B cell (primary cell): ENCODE measurements around the gene SAPCD2. TPM values are rescaled to one million over a fixed set of nuclear protein-coding genes. Genes with fewer than 3 reads are reported as not detected.

ENCODE experiments used
- ATAC-seq: fragments of 200-7000 bp; cut with Tn5 transposase; one replicate; pipeline ENCODE4 v1.10.0; 2021; ENCODE audit warnings: low read depth, mild to moderate bottlenecking, moderate number of reproducible peaks, moderate library complexity
- CTCF ChIA-PET: fragments of 350-600 bp; sonication (Branson Sonifier 250); formaldehyde crosslinking; loops from one replicate; lab custom pipeline; 2021; ENCODE audit warnings: antibody characterized with exemption, inconsistent platforms; lab: Charles Lee
- POLR2A ChIA-PET: fragments of 350-600 bp; sonication (Branson Sonifier 250); formaldehyde crosslinking; loops from one replicate; lab custom pipeline; 2021; ENCODE audit warnings: antibody characterized with exemption; lab: Charles Lee
- DNase-seq: peaks from one replicate; pipeline ENCODE4 v3.0.0; 2013
- H2AFZ ChIP-seq: 2 replicates; pipeline ENCODE4 v1.6.1; 2012; ENCODE audit warnings: mild to moderate bottlenecking, low read depth, low read length; ENCODE audit not compliant: insufficient read depth, poor library complexity, severe bottlenecking
- H3K27ac ChIP-seq, 2 donors: 1 replicate in 1 of 2; 2 replicates in 1 of 2; pipeline ENCODE4 v1.5.1; 2012 to 2013; ENCODE audit warnings: low read length in 2 of 2, mild to moderate bottlenecking in 2 of 2, moderate library complexity in 1 of 2
- H3K27me3 ChIP-seq, 4 experiments: fragments of 200-600 bp in 1 of 4; sonication (generic) in 1 of 4; replicated peaks in 1 of 4; 1 replicate in 2 of 4; 2 replicates in 2 of 4; pipeline versions ENCODE4 v1.6.1 to v1.7.0; 2013 to 2016; ENCODE audit warnings: low read length in 3 of 4, mild to moderate bottlenecking in 2 of 4, mixed read lengths in 1 of 4, moderate library complexity in 1 of 4; ENCODE audit not compliant: insufficient read depth in 4 of 4, control insufficient read depth in 3 of 4; ENCODE audit errors: control extremely low read depth in 1 of 4
- H3K36me3 ChIP-seq, 2 experiments: replicated peaks in 1 of 2; 1 replicate in 1 of 2; 2 replicates in 1 of 2; pipeline versions ENCODE4 v1.6.1 to v1.7.1; 2013; ENCODE audit warnings: low read length in 1 of 2; ENCODE audit not compliant: insufficient read depth in 2 of 2, control insufficient read depth in 1 of 2; ENCODE audit errors: control extremely low read depth in 1 of 2, extremely low read depth in 1 of 2
- H3K4me1 ChIP-seq, 2 donors: fragments of 200-600 bp in 1 of 2; sonication (generic) in 1 of 2; 1 replicate in 1 of 2; 2 replicates in 1 of 2; pipeline versions ENCODE4 v1.5.1 to v1.6.1; 2013 to 2017; ENCODE audit warnings: low read length in 2 of 2; ENCODE audit not compliant: control insufficient read depth in 2 of 2, insufficient read depth in 2 of 2
- H3K4me2 ChIP-seq: replicated peaks from 2 replicates; pipeline ENCODE3; 2012; ENCODE audit warnings: mild to moderate bottlenecking, low read depth, low read length; ENCODE audit not compliant: poor library complexity, severe bottlenecking
- H3K4me3 ChIP-seq, 5 experiments: fragments of 200-600 bp in 1 of 5; sonication (generic) in 1 of 5; 1 replicate in 3 of 5; 2 replicates in 2 of 5; pipeline versions ENCODE4 v1.5.1 to v1.7.0; 2011 to 2016; ENCODE audit warnings: low read length in 4 of 5, mild to moderate bottlenecking in 4 of 5, low read depth in 2 of 5, control low read depth in 1 of 5, moderate library complexity in 1 of 5; ENCODE audit not compliant: insufficient read depth in 1 of 5; ENCODE audit errors: control extremely low read depth in 1 of 5, extremely low read depth in 1 of 5
- H3K79me2 ChIP-seq: fragments of 200-600 bp; sonication (generic); one replicate; pipeline ENCODE4 v1.6.0; 2016; ENCODE audit warnings: low read length; ENCODE audit not compliant: control insufficient read depth, insufficient read depth
- H3K9ac ChIP-seq: fragments of 200-600 bp; sonication (generic); 2 replicates; pipeline ENCODE4 v1.6.1; 2017; ENCODE audit warnings: mild to moderate bottlenecking, low read length, moderate library complexity
- H3K9me3 ChIP-seq, 3 donors: one replicate each; pipeline versions ENCODE4 v1.6.1 to v1.7.1; 2013; ENCODE audit warnings: low read length in 2 of 3; ENCODE audit not compliant: control insufficient read depth in 2 of 3, insufficient read depth in 1 of 3; ENCODE audit errors: control extremely low read depth in 1 of 3
- H4K20me1 ChIP-seq: 2 replicates; pipeline ENCODE4 v1.6.0; 2012; ENCODE audit warnings: mild to moderate bottlenecking, low read length; ENCODE audit not compliant: insufficient read depth, control insufficient read depth, poor library complexity, severe bottlenecking
- H3K27ac Mint-ChIP-seq: one replicate; pipeline ENCODE4 v1.8.0; 2021; ENCODE audit warnings: mixed read lengths
- H3K27me3 Mint-ChIP-seq: one replicate; pipeline ENCODE4 v1.8.0; 2021; ENCODE audit warnings: mixed read lengths
- H3K4me1 Mint-ChIP-seq: one replicate; pipeline ENCODE4 v1.8.0; 2021; ENCODE audit warnings: mixed read lengths
- H3K4me3 Mint-ChIP-seq: one replicate; pipeline ENCODE4 v1.8.0; 2021; ENCODE audit warnings: mixed read lengths
- H3K9me3 Mint-ChIP-seq: one replicate; pipeline ENCODE4 v1.8.0; 2022; ENCODE audit warnings: mixed read lengths; ENCODE audit not compliant: insufficient read depth
- CTCF ChIP-seq: fragments of 200-600 bp; IDR thresholded peaks from one replicate; pipeline ENCODE4 v1.8.0; 2022; ENCODE audit warnings: antibody characterized with exemption, mild to moderate bottlenecking
- EZH2 ChIP-seq: IDR thresholded peaks from 2 replicates; pipeline ENCODE4 v1.6.1; 2012; ENCODE audit warnings: borderline replicate concordance, low read depth, mild to moderate bottlenecking, moderate library complexity, low read length; ENCODE audit not compliant: insufficient read depth, poor library complexity, severe bottlenecking
- WGBS: methylation state at CpG from one replicate; pipeline ENCODE4 v1.1.5; 2013; ENCODE audit warnings: missing lambda C conversion rate; ENCODE audit not compliant: insufficient coverage; 5-methylcytosine and 5-hydroxymethylcytosine counted together
- intact Hi-C: fragments of 100-400 bp; cut with micrococcal nuclease; formaldehyde crosslinking; loops from one replicate; pipeline ENCODE4 v1.10.0; 2022
- polyA plus RNA-seq: library from polyadenylated mRNA; depleted of rRNA; stranded (reverse); fragments of >200 nt; gene quantifications from 2 replicates; pipeline ENCODE4 v1.2.3, GENCODE V29; 2012
- small RNA-seq: library from RNA; depleted of rRNA; stranded (forward); fragments of <200 nt; gene quantifications from one replicate; pipeline ENCODE3, GENCODE V24; 2012; ENCODE audit warnings: low replicate concordance, low read depth; ENCODE audit not compliant: insufficient read length
- total RNA-seq, 2 donors: library from RNA; stranded (reverse); fragments of 120-200 nt in 1 of 2; gene quantifications; 1 replicate in 1 of 2; 2 replicates in 1 of 2; pipeline versions ENCODE4 v1.2.3 to v1.2.4, GENCODE V29; 2013 to 2022

Gene SAPCD2
- total and polyA plus RNA-seq, 2 donors (not counting 1 experiment from before 2014, with no cell fraction given) = 0.39 to 0.69 TPM

GRCh38 chr9:137012694-137013570 lies 57.4 kb downstream of the SAPCD2 start:
- ChIA-PET POLR2A (no interaction called here), CTCF (no interaction called here)
- no peaks in the 10 kb centered on the region for H3K4me1 Mint-ChIP-seq
- H3K9me3 ChIP-seq = no peaks in the 10 kb centered on the region
- 95% methylated on average over 55 of the region's 67 CpGs for WGBS
- ATAC-seq (no peak), DNase-seq (no peak)
- no peaks in the 10 kb centered on the region for H3K27me3 ChIP-seq
- no peak overlapping the region for H3K27ac Mint-ChIP-seq
- H3K4me3 Mint-ChIP-seq = no peak overlapping the region
- intact Hi-C loops = no loop called here
- H2AFZ ChIP-seq = no peak overlapping the region
- H4K20me1 ChIP-seq = no peaks in the 10 kb centered on the region
- TF ChIP-seq CTCF (no peak), EZH2 (no peak)
- no peaks in the 10 kb centered on the region for H3K27me3 Mint-ChIP-seq
- H3K4me2 ChIP-seq = no peak overlapping the region
- H3K4me1 ChIP-seq = no peaks in the 10 kb centered on the region
- no peak overlapping the region for H3K9ac ChIP-seq
- no peak overlapping the region for H3K27ac ChIP-seq
- peaks cover 1 to 5% of the 10 kb centered on the region in 2 experiments for H3K36me3 ChIP-seq
- no peaks in the 10 kb centered on the region for H3K9me3 Mint-ChIP-seq
- no peak overlapping the region for H3K4me3 ChIP-seq
- no peaks in the 10 kb centered on the region for H3K79me2 ChIP-seq

Small RNA genes lying within 50 kb of the gene (small RNA-seq; reads per million reads assigned to genes)
- not detected for gene RF00153

Other genes with a start within 250 kb of the SAPCD2 start
Only the 30 nearest of the 36 such genes appear.
- 54.5 and 55.4 TPM in 2 replicates for gene TRAF2, start 184.0 kb downstream of the SAPCD2 start, total RNA-seq
- 25.5 and 35.5 TPM in 2 replicates for gene TRAF2, start 184.0 kb downstream of the SAPCD2 start, polyA plus RNA-seq
- 99.6 and 102 TPM in 2 replicates for gene FBXW5, start 125.8 kb downstream of the SAPCD2 start, total RNA-seq
- gene FBXW5, start 125.8 kb downstream of the SAPCD2 start, polyA plus RNA-seq = 156 and 195 TPM in 2 replicates
- gene C8G, start 125.3 kb downstream of the SAPCD2 start, total RNA-seq = 1.7 and 2.8 TPM in 2 replicates
- 0.65 and 2.8 TPM in 2 replicates for gene C8G, start 125.3 kb downstream of the SAPCD2 start, polyA plus RNA-seq
- 1.9 and 2.6 TPM in 2 replicates for gene LCN12, start 118.3 kb downstream of the SAPCD2 start, total RNA-seq
- gene LCN12, start 118.3 kb downstream of the SAPCD2 start, polyA plus RNA-seq = 1.5 and 2.4 TPM in 2 replicates
- not detected in 2 replicates for gene PTGDS, start 93.1 kb downstream of the SAPCD2 start, total RNA-seq
- 0.13 and 0.25 TPM in 2 replicates for gene PTGDS, start 93.1 kb downstream of the SAPCD2 start, polyA plus RNA-seq
- gene LCNL1, start 87.6 kb downstream of the SAPCD2 start, total RNA-seq = not detected in 2 replicates
- 0.06 TPM in 1 of 2 replicates, not detected in the other for gene LCNL1, start 87.6 kb downstream of the SAPCD2 start, polyA plus RNA-seq
- gene PAXX, start 78.1 kb downstream of the SAPCD2 start, total RNA-seq = 73.0 and 74.8 TPM in 2 replicates
- 126 and 167 TPM in 2 replicates for gene PAXX, start 78.1 kb downstream of the SAPCD2 start, polyA plus RNA-seq
- gene CLIC3, start 74.0 kb downstream of the SAPCD2 start, total RNA-seq = 1.1 TPM in 2 replicates
- gene CLIC3, start 74.0 kb downstream of the SAPCD2 start, polyA plus RNA-seq = 1.9 and 2.1 TPM in 2 replicates
- gene ABCA2, start 42.3 kb downstream of the SAPCD2 start, total RNA-seq = 29.1 and 30.7 TPM in 2 replicates
- 61.1 and 63.1 TPM in 2 replicates for gene ABCA2, start 42.3 kb downstream of the SAPCD2 start, polyA plus RNA-seq
- 7.0 and 8.2 TPM in 2 replicates for gene FUT7, start 38.5 kb downstream of the SAPCD2 start, total RNA-seq
- 2.6 and 7.3 TPM in 2 replicates for gene FUT7, start 38.5 kb downstream of the SAPCD2 start, polyA plus RNA-seq
- 0.17 and 0.39 TPM in 2 replicates for gene NPDC1, start 24.4 kb downstream of the SAPCD2 start, total RNA-seq
- 0.19 and 3.0 TPM in 2 replicates for gene NPDC1, start 24.4 kb downstream of the SAPCD2 start, polyA plus RNA-seq
- gene ENTPD2, start 16.5 kb downstream of the SAPCD2 start, total RNA-seq = not detected in 2 replicates
- gene ENTPD2, start 16.5 kb downstream of the SAPCD2 start, polyA plus RNA-seq = not detected in 2 replicates
- 47.6 and 55.8 TPM in 2 replicates for gene UAP1L1, start 7.0 kb upstream of the SAPCD2 start, total RNA-seq
- 29.1 and 38.1 TPM in 2 replicates for gene UAP1L1, start 7.0 kb upstream of the SAPCD2 start, polyA plus RNA-seq
- 68.4 and 80.9 TPM in 2 replicates for gene MAN1B1, start 16.4 kb upstream of the SAPCD2 start, total RNA-seq
- gene MAN1B1, start 16.4 kb upstream of the SAPCD2 start, polyA plus RNA-seq = 47.0 and 53.1 TPM in 2 replicates
- 324 and 335 TPM in 2 replicates for gene DPP7, start 44.2 kb upstream of the SAPCD2 start, total RNA-seq
- gene DPP7, start 44.2 kb upstream of the SAPCD2 start, polyA plus RNA-seq = 506 and 546 TPM in 2 replicates
- not detected in 2 replicates for gene GRIN1, start 68.6 kb upstream of the SAPCD2 start, total RNA-seq
- gene GRIN1, start 68.6 kb upstream of the SAPCD2 start, polyA plus RNA-seq = 0.04 TPM in 1 of 2 replicates, not detected in the other
- not detected in 2 replicates for gene LRRC26, start 99.5 kb upstream of the SAPCD2 start, total RNA-seq
- not detected in 2 replicates for gene LRRC26, start 99.5 kb upstream of the SAPCD2 start, polyA plus RNA-seq
- not detected in 2 replicates for gene TMEM210, start 101.5 kb upstream of the SAPCD2 start, total RNA-seq
- not detected in 2 replicates for gene TMEM210, start 101.5 kb upstream of the SAPCD2 start, polyA plus RNA-seq
- 121 and 129 TPM in 2 replicates for gene ANAPC2, start 118.0 kb upstream of the SAPCD2 start, total RNA-seq
- gene ANAPC2, start 118.0 kb upstream of the SAPCD2 start, polyA plus RNA-seq = 127 and 138 TPM in 2 replicates
- gene SSNA1, start 118.1 kb upstream of the SAPCD2 start, total RNA-seq = 52.9 and 53.6 TPM in 2 replicates
- 99.0 and 129 TPM in 2 replicates for gene SSNA1, start 118.1 kb upstream of the SAPCD2 start, polyA plus RNA-seq
- 16.3 and 19.3 TPM in 2 replicates for gene TPRN, start 130.2 kb upstream of the SAPCD2 start, total RNA-seq
- 5.7 and 6.4 TPM in 2 replicates for gene TPRN, start 130.2 kb upstream of the SAPCD2 start, polyA plus RNA-seq
- gene TMEM203, start 135.1 kb upstream of the SAPCD2 start, total RNA-seq = 35.7 and 38.0 TPM in 2 replicates
- 16.1 and 20.6 TPM in 2 replicates for gene TMEM203, start 135.1 kb upstream of the SAPCD2 start, polyA plus RNA-seq
- 37.3 and 40.9 TPM in 2 replicates for gene NDOR1, start 135.1 kb upstream of the SAPCD2 start, total RNA-seq
- 36.4 and 37.6 TPM in 2 replicates for gene NDOR1, start 135.1 kb upstream of the SAPCD2 start, polyA plus RNA-seq
- gene RNF208, start 151.7 kb upstream of the SAPCD2 start, total RNA-seq = 1.1 and 1.4 TPM in 2 replicates
- 0.97 and 1.1 TPM in 2 replicates for gene RNF208, start 151.7 kb upstream of the SAPCD2 start, polyA plus RNA-seq
- gene CYSRT1, start 154.6 kb upstream of the SAPCD2 start, total RNA-seq = 0.22 and 0.32 TPM in 2 replicates
- 0.51 and 0.68 TPM in 2 replicates for gene CYSRT1, start 154.6 kb upstream of the SAPCD2 start, polyA plus RNA-seq
- gene RNF224, start 156.9 kb upstream of the SAPCD2 start, total RNA-seq = not detected in 2 replicates
- not detected in 2 replicates for gene RNF224, start 156.9 kb upstream of the SAPCD2 start, polyA plus RNA-seq
- not detected in 2 replicates for gene SLC34A3, start 160.3 kb upstream of the SAPCD2 start, total RNA-seq
- gene SLC34A3, start 160.3 kb upstream of the SAPCD2 start, polyA plus RNA-seq = not detected in 2 replicates
- gene TUBB4B, start 170.7 kb upstream of the SAPCD2 start, total RNA-seq = 110 and 111 TPM in 2 replicates
- 245 and 261 TPM in 2 replicates for gene TUBB4B, start 170.7 kb upstream of the SAPCD2 start, polyA plus RNA-seq
- gene STPG3, start 180.7 kb upstream of the SAPCD2 start, total RNA-seq = not detected in 2 replicates
- not detected in 2 replicates for gene STPG3, start 180.7 kb upstream of the SAPCD2 start, polyA plus RNA-seq
- 55.8 and 56.9 TPM in 2 replicates for gene NELFB, start 184.8 kb upstream of the SAPCD2 start, total RNA-seq
- gene NELFB, start 184.8 kb upstream of the SAPCD2 start, polyA plus RNA-seq = 47.1 and 53.7 TPM in 2 replicates